ENCODE data around the gene SGCD.

The SGCD gene

GRCh38 chr5:156339139-156339841, 12.3 kb downstream of the SGCD start:
- no peak for TF ChIP-seq POLR2AphosphoS5 (IDR thresholded peaks at IDR 0.05; ENCODE audit: low read depth, low read length)
- no peak for TF ChIP-seq REST (IDR thresholded peaks at IDR 0.05; ENCODE audit: insufficient read depth in 1 of 2, low read depth in 2 of 2, low read length in 2 of 2)
- no peak for TF ChIP-seq FOXP2 (optimal IDR thresholded peaks at IDR 0.05; ENCODE audit: borderline replicate concordance, extremely low read depth, extremely low read length, insufficient read depth)
- no peak for TF ChIP-seq TAF1 (IDR thresholded peaks at IDR 0.05; ENCODE audit: borderline replicate concordance, insufficient read depth, low read length)
- TF ChIP-seq SIN3A (IDR thresholded peaks at IDR 0.05; ENCODE audit: borderline replicate concordance, insufficient read depth, low read length) = no peak

- TF ChIP-seq FOXP2 (optimal IDR thresholded peaks at IDR 0.05; ENCODE audit: borderline replicate concordance, extremely low read depth, extremely low read length, insufficient read depth) = no peak
- TF ChIP-seq POLR2AphosphoS5 (IDR thresholded peaks at IDR 0.05; ENCODE audit: low read depth, low read length) = no peak
- TF ChIP-seq TAF1 (IDR thresholded peaks at IDR 0.05; ENCODE audit: borderline replicate concordance, insufficient read depth, low read length) = no peak
- no peak for TF ChIP-seq SIN3A (IDR thresholded peaks at IDR 0.05; ENCODE audit: borderline replicate concordance, insufficient read depth, low read length)
- TF ChIP-seq REST (IDR thresholded peaks at IDR 0.05; ENCODE audit: insufficient read depth in 1 of 2, low read depth in 2 of 2, low read length in 2 of 2) = no peak
Measured at GRCh38 chr5:156340893-156341292, 13.9 kb downstream of the SGCD start.

- no peak for TF ChIP-seq SIN3A (IDR thresholded peaks at IDR 0.05; ENCODE audit: borderline replicate concordance, insufficient read depth, low read length)
- TF ChIP-seq REST (IDR thresholded peaks at IDR 0.05; ENCODE audit: insufficient read depth in 1 of 2, low read depth in 2 of 2, low read length in 2 of 2) = no peak
- TF ChIP-seq TAF1 (IDR thresholded peaks at IDR 0.05; ENCODE audit: borderline replicate concordance, insufficient read depth, low read length) = no peak
- TF ChIP-seq FOXP2 (optimal IDR thresholded peaks at IDR 0.05; ENCODE audit: borderline replicate concordance, extremely low read depth, extremely low read length, insufficient read depth) = no peak
Measured at GRCh38 chr5:156350256-156350655, 23.3 kb downstream of the SGCD start.

GRCh38 chr5:156351423-156351822, 24.5 kb downstream of the SGCD start:
- TF ChIP-seq FOXP2 (optimal IDR thresholded peaks at IDR 0.05; ENCODE audit: borderline replicate concordance, extremely low read depth, extremely low read length, insufficient read depth) = no peak
- TF ChIP-seq SIN3A (IDR thresholded peaks at IDR 0.05; ENCODE audit: borderline replicate concordance, insufficient read depth, low read length) = no peak

- TF ChIP-seq POLR2AphosphoS5 (IDR thresholded peaks at IDR 0.05; ENCODE audit: low read depth, low read length) (no peak), FOXP2 (optimal IDR thresholded peaks at IDR 0.05; ENCODE audit: borderline replicate concordance, extremely low read depth, extremely low read length, insufficient read depth) (no peak), REST (IDR thresholded peaks at IDR 0.05; ENCODE audit: insufficient read depth in 1 of 2, low read depth in 2 of 2, low read length in 2 of 2) (no peak), SIN3A (IDR thresholded peaks at IDR 0.05; ENCODE audit: borderline replicate concordance, insufficient read depth, low read length) (no peak), TAF1 (IDR thresholded peaks at IDR 0.05; ENCODE audit: borderline replicate concordance, insufficient read depth, low read length) (no peak)
Measured at GRCh38 chr5:156354571-156354970, 27.6 kb downstream of the SGCD start.
